IMR-90 (cell line): Measurements from ENCODE around the gene CDK5RAP3. TPM values are rescaled to one million over a fixed set of nuclear protein-coding genes. Genes with fewer than 3 reads are reported as not detected.
A peak's percentile ranks its signal among the peaks of the same experiment; 100 is the strongest.

Experiments used
- ATAC-seq: fragments of 200-7000 bp; cut with Tn5 transposase; 2 replicates; pipeline ENCODE4 v1.9.1; 2020; ENCODE audit warnings: low read depth, mild to moderate bottlenecking, moderate library complexity
- BruUV-seq: library from RNA; stranded (reverse); fragments of 400-500 nt; replicated peaks from 2 replicates; lab custom pipeline; 2021; lab: Mats Ljungman, UMichigan
- CTCF ChIA-PET: fragments of 300-600 bp; formaldehyde crosslinking; extraction: SDS; loops from one replicate; lab custom pipeline; 2021; ENCODE audit warnings: antibody characterized with exemption; lab: Yijun Ruan, JAX
- POLR2A ChIA-PET: fragments of 300-600 bp; sonication (Branson Sonifier 250); formaldehyde crosslinking; loops from one replicate; lab custom pipeline; 2022; ENCODE audit warnings: antibody characterized with exemption; ENCODE audit not compliant: unreplicated experiment; lab: Charles Lee
- DNase-seq: peaks from one replicate; pipeline ENCODE4 v3.0.0; 2013
- H2AFZ ChIP-seq: replicated peaks from 2 replicates; pipeline ENCODE3; 2013; ENCODE audit warnings: low read length, mild to moderate bottlenecking; ENCODE audit not compliant: poor library complexity
- H2AK5ac ChIP-seq: 2 replicates; pipeline ENCODE4 v1.6.1; 2013; ENCODE audit warnings: low read depth, low read length, inconsistent platforms
- H2AK9ac ChIP-seq: replicated peaks from 2 replicates; pipeline ENCODE3; 2013; ENCODE audit warnings: mild to moderate bottlenecking, low read depth, low read length, moderate library complexity; ENCODE audit not compliant: poor library complexity
- H2BK120ac ChIP-seq: 2 replicates; pipeline ENCODE4 v1.6.1; 2013; ENCODE audit warnings: low read depth, low read length, inconsistent platforms
- H2BK15ac ChIP-seq: 3 replicates; pipeline ENCODE4 v1.6.1; 2013; ENCODE audit warnings: low read depth, low read length, inconsistent platforms
- H2BK20ac ChIP-seq: 2 replicates; pipeline ENCODE4 v1.6.1; 2013; ENCODE audit warnings: low read depth, mild to moderate bottlenecking, inconsistent platforms, low read length, moderate library complexity
- H2BK5ac ChIP-seq: 2 replicates; pipeline ENCODE4 v1.6.1; 2013; ENCODE audit warnings: mild to moderate bottlenecking, low read depth, low read length, inconsistent platforms; ENCODE audit not compliant: poor library complexity, severe bottlenecking
- H3K14ac ChIP-seq: replicated peaks from 2 replicates; pipeline ENCODE4 v1.6.1; 2013; ENCODE audit warnings: low read depth, low read length, inconsistent platforms
- H3K18ac ChIP-seq: 2 replicates; pipeline ENCODE4 v1.6.1; 2013; ENCODE audit warnings: low read depth, low read length, control low read depth
- H3K23ac ChIP-seq: 2 replicates; pipeline ENCODE4 v1.6.1; 2013; ENCODE audit warnings: low read depth, low read length, inconsistent platforms
- H3K27ac ChIP-seq: 2 replicates; pipeline ENCODE4 v1.5.1; 2013; ENCODE audit warnings: mild to moderate bottlenecking, control low read depth, low read length; ENCODE audit not compliant: insufficient read depth
- H3K27me3 ChIP-seq: 2 replicates; pipeline ENCODE4 v1.6.1; 2013; ENCODE audit warnings: low read length; ENCODE audit not compliant: control insufficient read depth, insufficient read depth
- H3K36me3 ChIP-seq: 2 replicates; pipeline ENCODE4 v1.6.1; 2013; ENCODE audit warnings: low read length, mixed read lengths; ENCODE audit not compliant: control insufficient read depth, insufficient read depth
- H3K4ac ChIP-seq: 2 replicates; pipeline ENCODE4 v1.6.1; 2013; ENCODE audit warnings: low read depth, low read length, inconsistent platforms
- H3K4me1 ChIP-seq: 2 replicates; pipeline ENCODE4 v1.6.1; 2013; ENCODE audit warnings: low read length, mixed read lengths; ENCODE audit not compliant: control insufficient read depth, insufficient read depth
- H3K4me2 ChIP-seq: 2 replicates; pipeline ENCODE4 v1.6.1; 2013; ENCODE audit warnings: low read depth, mild to moderate bottlenecking, control low read depth, low read length, moderate library complexity
- H3K4me3 ChIP-seq: 2 replicates; pipeline ENCODE4 v1.5.1; 2013; ENCODE audit warnings: low read depth, mild to moderate bottlenecking, control low read depth, low read length, moderate library complexity; ENCODE audit not compliant: insufficient read depth
- H3K56ac ChIP-seq: 2 replicates; pipeline ENCODE4 v1.6.1; 2013; ENCODE audit warnings: low read length, inconsistent platforms; ENCODE audit not compliant: insufficient read depth; ENCODE audit errors: extremely low read depth
- H3K79me1 ChIP-seq, 2 experiments: 2 replicates each; pipeline ENCODE4 v1.6.1; 2013; ENCODE audit warnings: low read length in 2 of 2, inconsistent platforms in 1 of 2, low read depth in 1 of 2
- H3K9ac ChIP-seq: 2 replicates; pipeline ENCODE4 v1.6.1; 2013; ENCODE audit warnings: low read depth, low read length, control low read depth
- H3K9me1 ChIP-seq: 2 replicates; pipeline ENCODE4 v1.6.1; 2013; ENCODE audit warnings: low read length, inconsistent platforms; ENCODE audit not compliant: insufficient read depth
- H3K9me3 ChIP-seq: 2 replicates; pipeline ENCODE4 v1.6.1; 2013; ENCODE audit warnings: low read length; ENCODE audit not compliant: control insufficient read depth, insufficient read depth
- H4K20me1 ChIP-seq: 2 replicates; pipeline ENCODE4 v1.6.1; 2013; ENCODE audit warnings: low read length, inconsistent platforms; ENCODE audit not compliant: insufficient read depth
- H4K5ac ChIP-seq: 2 replicates; pipeline ENCODE4 v1.6.1; 2013; ENCODE audit warnings: mild to moderate bottlenecking, low read depth, low read length, control low read depth
- H4K8ac ChIP-seq, 2 experiments: 2 replicates each; pipeline ENCODE4 v1.6.1; 2013; ENCODE audit warnings: low read depth in 2 of 2, low read length in 2 of 2, control low read depth in 1 of 2, inconsistent platforms in 1 of 2
- H4K91ac ChIP-seq: 2 replicates; pipeline ENCODE4 v1.6.1; 2013; ENCODE audit warnings: low read depth, low read length, inconsistent platforms; ENCODE audit not compliant: insufficient read depth
- BHLHE40 ChIP-seq: fragments of 150-350 bp; IDR thresholded peaks from 2 replicates; pipeline ENCODE4 v1.6.1; 2016; ENCODE audit warnings: mild to moderate bottlenecking, low read depth, low read length
- CEBPB ChIP-seq: IDR thresholded peaks from 2 replicates; pipeline ENCODE4 v1.6.1; 2012; ENCODE audit warnings: low read depth, low read length, improper control_type of control experiment
- CHD1 ChIP-seq: IDR thresholded peaks from 2 replicates; pipeline ENCODE4 v1.6.1; 2012; ENCODE audit warnings: low read depth, low read length, improper control_type of control experiment
- FOS ChIP-seq: fragments of 150-350 bp; IDR thresholded peaks from 2 replicates; pipeline ENCODE4 v1.6.1; 2016; ENCODE audit warnings: low read depth, low read length
- MAFK ChIP-seq: IDR thresholded peaks from 2 replicates; pipeline ENCODE4 v1.6.1; 2012; ENCODE audit warnings: low read depth, low read length, improper control_type of control experiment
- MAZ ChIP-seq: IDR thresholded peaks from 2 replicates; pipeline ENCODE4 v1.6.1; 2012; ENCODE audit warnings: low read depth, mild to moderate bottlenecking, low read length, improper control_type of control experiment, moderate library complexity, borderline replicate concordance
- MXI1 ChIP-seq: IDR thresholded peaks from 2 replicates; pipeline ENCODE4 v1.6.1; 2012; ENCODE audit warnings: low read depth, mild to moderate bottlenecking, low read length, moderate library complexity, borderline replicate concordance
- NFE2L2 ChIP-seq: fragments of 150-350 bp; IDR thresholded peaks from 2 replicates; pipeline ENCODE4 v1.6.1; 2016; ENCODE audit warnings: low read depth, mild to moderate bottlenecking, low read length
- POLR2A ChIP-seq: IDR thresholded peaks from 2 replicates; pipeline ENCODE4 v1.6.1; 2012; ENCODE audit warnings: mild to moderate bottlenecking, low read depth, low read length
- RAD21 ChIP-seq: IDR thresholded peaks from 2 replicates; pipeline ENCODE4 v1.6.1; 2012; ENCODE audit warnings: low read length, improper control_type of control experiment
- RCOR1 ChIP-seq: IDR thresholded peaks from 2 replicates; pipeline ENCODE4 v1.6.1; 2012; ENCODE audit warnings: mild to moderate bottlenecking, low read length, improper control_type of control experiment; ENCODE audit not compliant: insufficient replicate concordance
- RFX5 ChIP-seq: IDR thresholded peaks from 2 replicates; pipeline ENCODE4 v1.8.0; 2012; ENCODE audit warnings: low read depth, mild to moderate bottlenecking, low read length, moderate library complexity
- SMC3 ChIP-seq: fragments of 150-350 bp; IDR thresholded peaks from 2 replicates; pipeline ENCODE4 v1.6.1; 2016; ENCODE audit warnings: low read depth, mild to moderate bottlenecking, antibody characterized with exemption, low read length, moderate library complexity
- WGBS, 2 experiments: methylation state at CpG; one replicate each; pipeline versions ENCODE4 v1.1.5 to v1.1.7; 2013; ENCODE audit warnings: missing lambda C conversion rate in 2 of 2; ENCODE audit not compliant: insufficient read length in 1 of 2; ENCODE audit errors: extremely low coverage in 2 of 2; 5-methylcytosine and 5-hydroxymethylcytosine counted together
- dilution Hi-C: fragments of 300-500 bp; cut with HindIII; formaldehyde crosslinking; loops from one replicate; pipeline ENCODE4 v1.14.3; 2018; ENCODE audit warnings: low sequenced_read_pairs; ENCODE audit not compliant: unreplicated experiment
- in situ Hi-C: fragments of 300-500 bp; cut with MboI; formaldehyde crosslinking; loops from 3 replicates; pipeline ENCODE4 v1.14.3; 2019; ENCODE audit warnings: low sequenced_read_pairs, inconsistent platforms, mixed read lengths
- intact Hi-C: fragments of 100-400 bp; cut with micrococcal nuclease; formaldehyde crosslinking; loops from 2 replicates; pipeline ENCODE4 v1.10.0; 2022
- polyA plus RNA-seq, 3 experiments: library from polyadenylated mRNA; depleted of rRNA; stranded (reverse); fragments of >200 nt; gene quantifications; 2 replicates each; pipeline ENCODE4 v1.2.3, GENCODE V29; 2012; ENCODE audit warnings: low replicate concordance in 1 of 3
- total RNA-seq: library from RNA; depleted of rRNA; stranded (reverse); fragments of >200 nt; gene quantifications from 2 replicates; pipeline ENCODE4 v1.2.3, GENCODE V29; 2012
- TF ChIP-seq, protein P1 (sequence below): fragments of 150-350 bp; IDR thresholded peaks from 2 replicates; pipeline ENCODE4 v1.6.1; 2016; ENCODE audit warnings: low read depth, mild to moderate bottlenecking, low read length, moderate library complexity, borderline replicate concordance
- TF ChIP-seq, protein P2 (sequence below): fragments of 150-350 bp; IDR thresholded peaks from 2 replicates; pipeline ENCODE4 v1.6.1; 2017; ENCODE audit warnings: mild to moderate bottlenecking, antibody characterized with exemption, low read length, low read depth
- TF ChIP-seq, protein P3 (sequence below): conservative IDR thresholded peaks from 2 replicates; pipeline ENCODE4 v1.5.1; 2012; ENCODE audit warnings: mild to moderate bottlenecking, low read depth, low read length, improper control_type of control experiment

CDK5RAP3 gene
- total and polyA plus RNA-seq, 2 of the 4 experiments (the other 2 are of a cell fraction) = 75.3 to 153 TPM

- TF ChIP-seq, protein P1, sequence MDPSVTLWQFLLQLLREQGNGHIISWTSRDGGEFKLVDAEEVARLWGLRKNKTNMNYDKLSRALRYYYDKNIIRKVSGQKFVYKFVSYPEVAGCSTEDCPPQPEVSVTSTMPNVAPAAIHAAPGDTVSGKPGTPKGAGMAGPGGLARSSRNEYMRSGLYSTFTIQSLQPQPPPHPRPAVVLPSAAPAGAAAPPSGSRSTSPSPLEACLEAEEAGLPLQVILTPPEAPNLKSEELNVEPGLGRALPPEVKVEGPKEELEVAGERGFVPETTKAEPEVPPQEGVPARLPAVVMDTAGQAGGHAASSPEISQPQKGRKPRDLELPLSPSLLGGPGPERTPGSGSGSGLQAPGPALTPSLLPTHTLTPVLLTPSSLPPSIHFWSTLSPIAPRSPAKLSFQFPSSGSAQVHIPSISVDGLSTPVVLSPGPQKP = no peak
- no peak for TF ChIP-seq MXI1
- no peak for TF ChIP-seq RFX5
- no peak for TF ChIP-seq NFE2L2
- no peak for TF ChIP-seq RCOR1
- peak; percentile 43 for TF ChIP-seq SMC3
- peak; percentile 66; the same call in 1 of the 2 replicates for TF ChIP-seq FOS
- TF ChIP-seq CHD1 = no peak
- peak; percentile 39; the same call in 1 of the 2 replicates for TF ChIP-seq RAD21
- TF ChIP-seq, protein P2, sequence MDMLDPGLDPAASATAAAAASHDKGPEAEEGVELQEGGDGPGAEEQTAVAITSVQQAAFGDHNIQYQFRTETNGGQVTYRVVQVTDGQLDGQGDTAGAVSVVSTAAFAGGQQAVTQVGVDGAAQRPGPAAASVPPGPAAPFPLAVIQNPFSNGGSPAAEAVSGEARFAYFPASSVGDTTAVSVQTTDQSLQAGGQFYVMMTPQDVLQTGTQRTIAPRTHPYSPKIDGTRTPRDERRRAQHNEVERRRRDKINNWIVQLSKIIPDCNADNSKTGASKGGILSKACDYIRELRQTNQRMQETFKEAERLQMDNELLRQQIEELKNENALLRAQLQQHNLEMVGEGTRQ = peak; percentile 76
- TF ChIP-seq MAZ = peak; percentile 50; the same call in 1 of the 2 replicates
- TF ChIP-seq CEBPB = no peak
- TF ChIP-seq POLR2A = no peak
- no peak for TF ChIP-seq BHLHE40
- no peak for TF ChIP-seq MAFK
- TF ChIP-seq, protein P3, sequence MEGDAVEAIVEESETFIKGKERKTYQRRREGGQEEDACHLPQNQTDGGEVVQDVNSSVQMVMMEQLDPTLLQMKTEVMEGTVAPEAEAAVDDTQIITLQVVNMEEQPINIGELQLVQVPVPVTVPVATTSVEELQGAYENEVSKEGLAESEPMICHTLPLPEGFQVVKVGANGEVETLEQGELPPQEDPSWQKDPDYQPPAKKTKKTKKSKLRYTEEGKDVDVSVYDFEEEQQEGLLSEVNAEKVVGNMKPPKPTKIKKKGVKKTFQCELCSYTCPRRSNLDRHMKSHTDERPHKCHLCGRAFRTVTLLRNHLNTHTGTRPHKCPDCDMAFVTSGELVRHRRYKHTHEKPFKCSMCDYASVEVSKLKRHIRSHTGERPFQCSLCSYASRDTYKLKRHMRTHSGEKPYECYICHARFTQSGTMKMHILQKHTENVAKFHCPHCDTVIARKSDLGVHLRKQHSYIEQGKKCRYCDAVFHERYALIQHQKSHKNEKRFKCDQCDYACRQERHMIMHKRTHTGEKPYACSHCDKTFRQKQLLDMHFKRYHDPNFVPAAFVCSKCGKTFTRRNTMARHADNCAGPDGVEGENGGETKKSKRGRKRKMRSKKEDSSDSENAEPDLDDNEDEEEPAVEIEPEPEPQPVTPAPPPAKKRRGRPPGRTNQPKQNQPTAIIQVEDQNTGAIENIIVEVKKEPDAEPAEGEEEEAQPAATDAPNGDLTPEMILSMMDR = peak; percentile 87
- no peak overlapping the region for H4K5ac ChIP-seq
- no peak overlapping the region for H3K9ac ChIP-seq
- H3K18ac ChIP-seq = no peak overlapping the region
- TSS peak; percentile 69 for BruUV-seq
- no peak overlapping the region for H2BK15ac ChIP-seq
- ChIA-PET CTCF (interaction anchor here (0.6 to 1.5 kb wide), 13 partner anchors 8 to 153 kb away, joined by 3 to 8 read pairs (median 4); partner anchors contain the start of genes CDK5RAP3 and SCRN2), POLR2A (no interaction called here)
- H2BK20ac ChIP-seq = no peak overlapping the region
- no peak overlapping the region for H3K23ac ChIP-seq
- peaks cover 2% of the 10 kb centered on the region; the same call in 1 of the 2 replicates for H4K20me1 ChIP-seq
- DNase-seq (peak; percentile 79), ATAC-seq (peak; percentile 70)
- dilution Hi-C loops (no loop called here), intact Hi-C loops (loop anchor here (5.0 kb wide), 1 partner anchor 105 kb away; the partner anchor contains the start of gene SCRN2), in situ Hi-C loops (no loop called here)
- H4K91ac ChIP-seq = no peak overlapping the region
- no peak overlapping the region for H2AFZ ChIP-seq
- no peaks in the 10 kb centered on the region for H3K9me1 ChIP-seq
- H3K27ac ChIP-seq = no peak overlapping the region
- no peak overlapping the region for H4K8ac ChIP-seq
- no peak overlapping the region for H2AK9ac ChIP-seq
- peaks cover 2% of the 10 kb centered on the region for H3K36me3 ChIP-seq
- peaks cover 4% of the 10 kb centered on the region for H3K4me1 ChIP-seq
- no peaks in the 10 kb centered on the region for H3K9me3 ChIP-seq
- H3K79me1 ChIP-seq = peaks cover 2 to 13% of the 10 kb centered on the region in 2 experiments; a peak in 3 of 4 replicates
- H3K56ac ChIP-seq = no peak overlapping the region
- no peak overlapping the region for H2BK5ac ChIP-seq
- H3K4me2 ChIP-seq = no peak overlapping the region
- H3K4me3 ChIP-seq = no peak overlapping the region
- no peak overlapping the region for H2AK5ac ChIP-seq
- no peak overlapping the region for H2BK120ac ChIP-seq
- 0% methylated on average over 1 of the region's 2 CpGs; no CpG with 5 or more reads in 1 of the 2 experiments for WGBS, 2 experiments
- H3K4ac ChIP-seq = no peak overlapping the region
- H3K14ac ChIP-seq = no peak overlapping the region
- H3K27me3 ChIP-seq = no peaks in the 10 kb centered on the region
Measured at GRCh38 chr17:47946929-47947397, 23.9 kb upstream of the CDK5RAP3 start.
